Heart left ventricle (tissue), 16 donors: Measurements from ENCODE around the gene ZFHX2. TPM values are rescaled to one million over a fixed set of nuclear protein-coding genes. Genes with fewer than 3 reads are reported as not detected.
"Not testable (repeated sequence)": the region's sequence is repeated elsewhere in the genome, so short reads cannot be mapped to it uniquely, and the experiment has no call there.

Source experiments
- ATAC-seq, 4 donors: fragments of 200-7000 bp; cut with Tn5 transposase; one replicate each; pipeline ENCODE4 v1.9.1; 2020 to 2022; ENCODE audit warnings: moderate library complexity in 4 of 4, mild to moderate bottlenecking in 3 of 4, moderate number of reproducible peaks in 1 of 4
- DNase-seq, 5 donors: peaks; one replicate each; pipeline ENCODE4 v3.0.0-alpha.2; 2020
- H3K27ac ChIP-seq, 12 donors: fragments of 200-600 bp; sonication (generic) in 4 of 12; one replicate each; pipeline versions ENCODE4 v1.5.0 to v1.8.0; 2016 to 2022; ENCODE audit warnings: mild to moderate bottlenecking in 2 of 12
- H3K27me3 ChIP-seq, 9 donors: fragments of 200-600 bp; sonication (generic) in 2 of 9; one replicate each; pipeline versions ENCODE4 v1.5.1 to v1.8.0; 2016 to 2022; ENCODE audit warnings: mild to moderate bottlenecking in 3 of 9
- H3K36me3 ChIP-seq, 9 donors: fragments of 200-600 bp; sonication (generic) in 2 of 9; one replicate each; pipeline versions ENCODE4 v1.5.0 to v1.8.0; 2018 to 2022; ENCODE audit warnings: mild to moderate bottlenecking in 2 of 9
- H3K4me1 ChIP-seq, 12 donors: fragments of 200-600 bp; sonication (generic) in 4 of 12; one replicate each; pipeline versions ENCODE4 v1.5.0 to v1.8.0; 2016 to 2022; ENCODE audit warnings: mild to moderate bottlenecking in 3 of 12
- H3K4me3 ChIP-seq, 12 donors: fragments of 200-600 bp; sonication (generic) in 4 of 12; one replicate each; pipeline versions ENCODE4 v1.5.0 to v1.8.0; 2017 to 2022; ENCODE audit warnings: mild to moderate bottlenecking in 9 of 12, moderate library complexity in 4 of 12
- H3K9me3 ChIP-seq, 12 donors: fragments of 200-600 bp; sonication (generic) in 4 of 12; one replicate each; pipeline versions ENCODE4 v1.5.0 to v1.8.0; 2016 to 2022; ENCODE audit warnings: mild to moderate bottlenecking in 1 of 12
- POLR2A ChIP-seq, 2 donors: fragments of 450-650 bp; IDR thresholded peaks; one replicate each; pipeline ENCODE4 v1.6.1; 2017; ENCODE audit warnings: antibody characterized with exemption in 2 of 2, mild to moderate bottlenecking in 2 of 2, moderate library complexity in 2 of 2
- WGBS, 4 donors: extraction: QIAGEN DNeasy Blood & Tissue Kit in 2 of 4; methylation state at CpG; one replicate each; pipeline versions ENCODE4 v1.1.5 to v1.1.7; 2013 to 2018; 5-methylcytosine and 5-hydroxymethylcytosine counted together
- intact Hi-C, 10 donors: fragments of 100-400 bp; cut with DNase I; formaldehyde crosslinking; loops; one replicate each; pipeline versions ENCODE4 v1.11.1 to v1.14.2; 2022
- long read RNA-seq, 3 donors: library from polyadenylated mRNA; unstranded; transcript quantifications; one replicate each; pipeline ENCODE4 v2.0.0, GENCODE V29; 2020 to 2021
- polyA plus RNA-seq, 2 donors: library from polyadenylated mRNA; stranded (reverse); fragments of 200-250 nt; gene quantifications; one replicate each; pipeline ENCODE4 v1.2.3, GENCODE V29; 2013
- total RNA-seq, 9 donors: library from RNA; depleted of rRNA in 2 of 9; stranded (reverse); fragments of >200 nt in 2 of 9; fragmentation: NEBNext Ultra II Directional in 3 of 9; extraction: Animal tissue kit (Norgen Biotek cat#: 25700) in 3 of 9; gene quantifications; one replicate each; pipeline versions ENCODE4 v1.1.0 to v1.2.4, GENCODE V29; 2016 to 2023
- TF ChIP-seq, protein P1 (sequence below), 12 donors: fragments of 200-600 bp; sonication (generic) in 4 of 12; IDR thresholded peaks; one replicate each; pipeline versions ENCODE4 v1.5.0 to v1.8.0; 2018 to 2022; ENCODE audit warnings: antibody characterized with exemption in 12 of 12, mild to moderate bottlenecking in 5 of 12
- donor health status: ischemic (EF 13 %, LVEDD 7.1; RV severe dilation, severe dysfunction).
- donor health status: healthy with polysubstance abuse.
- donor health status: DM: no; HTN: yes; CAD: no.
- donor health status: DM: no; HTN: no; CAD: no.
- donor health status: ischemic (EF 25% LVEDD 6.9; RV normal size, moderate dysfunction).
- donor health status: ischemic (EF 25% LVEDD 5.7; RV mildly dilated, moderate dysfunction).
- donor health status: healthy.
- donor health status: DM: yes; HTN: yes; CAD: no.
- donor health status: ischemic (EF 35%, LVEDD 5.7; RV mildly dilated, moderate dysfunction).
- donor health status: nonischemic (EF 11% LVEDD 7.7; RV severe dilation, severe dysfunction).
- donor health status: DM: yes; HTN: yes; CAD: no.
- donor health status: PGD.
- donor health status: ischemic (EF 29% LVEDD 5.4; RV normal size, mild dysfunction).
- donor health status: nonischemic (EF 23%, LVEDD 6.1; RV moderate dilation, normal function).

The ZFHX2 gene
- total RNA-seq = 1 to 10 TPM in 3 of 9 donors, under 1 TPM in 6; 0.47 to 2.3 (median 0.88) TPM
- under 1 TPM; 0.24 to 0.88 TPM for polyA plus RNA-seq
- long read RNA-seq, donor 1 = 0 reads
- long read RNA-seq, donor 2 = 0 reads
- long read RNA-seq, donor 3 = 0 reads

DNA sequence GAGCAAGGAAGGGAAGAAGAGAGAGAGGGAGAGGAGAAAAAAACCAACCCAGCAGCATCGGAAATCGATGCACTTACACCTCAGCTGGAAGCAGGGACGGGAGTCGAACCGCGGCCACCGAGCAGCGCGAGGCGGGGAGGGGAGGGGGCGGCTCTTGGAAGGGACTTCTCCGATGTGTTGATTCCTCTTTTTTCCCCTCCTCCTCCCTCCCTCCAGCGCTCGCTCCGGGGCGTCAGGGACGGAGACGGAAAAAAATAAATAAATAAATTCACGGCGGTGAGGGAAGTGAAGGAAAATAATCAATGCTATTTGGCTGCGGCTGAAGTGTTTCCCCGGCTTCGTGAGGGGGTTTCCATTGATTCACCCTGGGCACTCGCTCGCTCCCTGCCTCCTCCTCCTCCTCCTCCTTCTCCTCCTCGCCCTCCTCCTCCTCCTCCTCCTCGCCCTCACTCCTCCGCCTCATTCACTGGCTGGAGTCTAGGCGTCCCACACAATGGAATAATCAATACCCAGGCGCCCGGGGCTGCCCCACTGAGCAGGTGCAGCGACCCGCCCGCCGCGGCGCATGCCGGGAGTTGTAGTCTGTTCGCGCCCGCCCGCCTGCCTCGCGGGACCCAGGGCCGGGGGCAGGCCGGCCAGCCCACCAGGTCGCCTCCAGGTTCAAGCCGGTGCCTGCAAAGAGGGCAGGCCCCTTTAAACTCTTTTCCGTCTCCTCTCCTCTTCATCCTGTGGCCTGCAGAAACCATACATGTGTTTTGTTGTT lies at the start of gene ZFHX2:
ZFHX2 (minus strand) TSS at position 500 of the 763 bp plus-strand sequence. CDS start 16,440 bp downstream, outside the sequence.
- H3K4me3 ChIP-seq = peak within 1 kb of the TSS; percentile 38 to 75 (median 64)
- ATAC-seq (peak; percentile 48 to 78 (median 68)), DNase-seq (peak; percentile 78 to 90 (median 85))
- H3K9me3 ChIP-seq = no peaks in the 10 kb centered on the region
- H3K4me1 ChIP-seq = peaks cover 0 to 26% (median 15%) of the 10 kb centered on the region in 12 donors
- intact Hi-C loops = loop anchor here in 2 of 10 donors (10.0 kb wide), 2 partner anchors 227 to 247 kb away; partner anchors contain the start of genes BCL2L2 (in 1 of the 2), PABPN1 (in 1 of the 2) and PPP1R3E (in 1 of the 2)
- peak within 1 kb of the TSS in 9 of 12 donors; percentile 8 to 71 (median 40) for H3K27ac ChIP-seq
- TF ChIP-seq, protein P1, sequence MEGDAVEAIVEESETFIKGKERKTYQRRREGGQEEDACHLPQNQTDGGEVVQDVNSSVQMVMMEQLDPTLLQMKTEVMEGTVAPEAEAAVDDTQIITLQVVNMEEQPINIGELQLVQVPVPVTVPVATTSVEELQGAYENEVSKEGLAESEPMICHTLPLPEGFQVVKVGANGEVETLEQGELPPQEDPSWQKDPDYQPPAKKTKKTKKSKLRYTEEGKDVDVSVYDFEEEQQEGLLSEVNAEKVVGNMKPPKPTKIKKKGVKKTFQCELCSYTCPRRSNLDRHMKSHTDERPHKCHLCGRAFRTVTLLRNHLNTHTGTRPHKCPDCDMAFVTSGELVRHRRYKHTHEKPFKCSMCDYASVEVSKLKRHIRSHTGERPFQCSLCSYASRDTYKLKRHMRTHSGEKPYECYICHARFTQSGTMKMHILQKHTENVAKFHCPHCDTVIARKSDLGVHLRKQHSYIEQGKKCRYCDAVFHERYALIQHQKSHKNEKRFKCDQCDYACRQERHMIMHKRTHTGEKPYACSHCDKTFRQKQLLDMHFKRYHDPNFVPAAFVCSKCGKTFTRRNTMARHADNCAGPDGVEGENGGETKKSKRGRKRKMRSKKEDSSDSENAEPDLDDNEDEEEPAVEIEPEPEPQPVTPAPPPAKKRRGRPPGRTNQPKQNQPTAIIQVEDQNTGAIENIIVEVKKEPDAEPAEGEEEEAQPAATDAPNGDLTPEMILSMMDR (IDR thresholded peaks at IDR 0.05) = no peak
- peak in 1 of 2 donors; percentile 47 for TF ChIP-seq POLR2A (IDR thresholded peaks at IDR 0.05)
- WGBS, 4 donors = 1% methylated on average over 47 to 49 of the region's 49 CpGs
- no peaks in the 10 kb centered on the region for H3K36me3 ChIP-seq
- no peaks in the 10 kb centered on the region for H3K27me3 ChIP-seq

DNA sequence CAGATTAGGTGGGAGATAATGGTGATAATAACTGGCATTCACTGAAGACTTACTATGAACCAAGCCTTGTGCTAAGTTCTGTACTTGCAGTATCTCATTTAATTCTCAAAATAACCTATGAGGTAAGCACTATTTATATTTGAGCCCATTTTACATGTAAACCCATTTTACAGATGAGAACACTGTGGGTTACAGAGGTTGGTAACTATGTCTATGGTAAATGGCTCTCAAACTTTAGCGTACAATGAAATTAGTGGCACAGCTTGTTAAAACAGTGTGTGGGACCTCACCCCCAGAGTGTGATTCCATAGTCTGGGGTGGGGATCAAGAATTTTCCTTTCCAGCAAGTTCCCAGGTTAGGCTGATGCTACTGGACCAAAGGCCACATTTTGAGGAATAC lies 49.2 kb upstream of the ZFHX2 start:
- TF ChIP-seq, protein P1 (IDR thresholded peaks at IDR 0.05) = no peak
- no peak for TF ChIP-seq POLR2A (IDR thresholded peaks at IDR 0.05)
- Histone ChIP-seq H3K27ac (no peak overlapping the region), H3K4me1 (peaks cover 0 to 10% (median 0%) of the 10 kb centered on the region in 12 donors), H3K36me3 (no peaks in the 10 kb centered on the region), H3K27me3 (peaks cover 0 to 4% (median 0%) of the 10 kb centered on the region in 9 donors), H3K4me3 (no peak overlapping the region), H3K9me3 (peaks cover 0 to 7% (median 0%) of the 10 kb centered on the region in 12 donors)
- 93 to 99% (median 96%) methylated on average over 1 of the region's 1 CpG for WGBS, 4 donors
- DNase-seq (no peak), ATAC-seq (no peak)
- intact Hi-C loops = no loop called here

DNA sequence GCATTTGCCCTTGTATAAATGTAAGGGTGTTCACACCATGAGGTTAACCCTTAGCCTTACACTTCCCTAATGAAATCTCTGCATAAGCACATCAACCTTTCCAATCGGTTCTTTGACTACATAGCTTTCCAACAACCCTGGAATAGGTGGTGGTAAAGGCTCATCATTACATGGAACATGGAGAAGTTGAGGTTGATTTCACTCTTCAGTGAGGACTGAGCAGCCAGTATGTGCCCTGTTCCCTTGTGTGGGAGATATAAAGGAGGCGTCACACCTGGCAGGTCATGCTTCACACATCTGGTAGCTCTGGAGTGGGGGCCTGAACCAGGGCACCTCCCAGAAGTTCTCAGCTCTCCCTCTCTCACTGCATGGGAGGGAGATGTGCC lies 48.8 kb upstream of the ZFHX2 start:
- Histone ChIP-seq H3K9me3 (peaks cover 0 to 7% (median 0%) of the 10 kb centered on the region in 12 donors), H3K4me1 (peaks cover 0 to 10% (median 0%) of the 10 kb centered on the region in 12 donors), H3K36me3 (no peaks in the 10 kb centered on the region), H3K27me3 (peaks cover 0 to 4% (median 0%) of the 10 kb centered on the region in 9 donors), H3K27ac (no peak overlapping the region), H3K4me3 (no peak overlapping the region)
- TF ChIP-seq, protein P1 (IDR thresholded peaks at IDR 0.05) = no peak
- no peak for TF ChIP-seq POLR2A (IDR thresholded peaks at IDR 0.05)
- DNase-seq (no peak), ATAC-seq (no peak)
- WGBS, 4 donors = 46 to 81% (median 78%) methylated on average over 2 of the region's 2 CpGs
- intact Hi-C loops = no loop called here

DNA sequence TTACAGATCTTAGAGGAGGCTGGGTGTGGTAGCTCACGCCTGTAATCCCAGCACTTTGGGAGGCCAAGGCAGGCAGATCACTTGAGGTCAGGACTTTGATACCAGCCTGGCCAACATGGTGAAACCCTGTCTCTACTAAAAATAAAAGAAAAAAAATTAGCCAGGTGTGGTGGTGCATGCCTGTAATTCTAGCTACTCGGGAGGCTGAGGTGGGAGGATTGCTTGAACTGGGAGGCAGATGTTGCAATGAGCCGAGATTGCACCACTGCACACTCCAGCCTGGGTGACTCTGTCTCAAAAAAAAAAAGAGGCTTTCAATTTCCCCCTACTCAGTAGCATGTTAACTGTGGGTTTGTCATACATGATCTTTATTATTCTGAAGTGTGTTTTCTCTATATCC lies 42.6 kb upstream of the ZFHX2 start:
- H3K4me1 ChIP-seq, DNase-seq, H3K36me3 ChIP-seq, ATAC-seq, H3K27ac ChIP-seq, H3K9me3 ChIP-seq, H3K27me3 ChIP-seq, H3K4me3 ChIP-seq, intact Hi-C loops: not testable (repeated sequence)
- 72 to 84% (median 78%) methylated on average over 3 of the region's 3 CpGs for WGBS, 4 donors
